Thymus (tissue), 11 donors: ENCODE data around the gene ARPC4. TPM values are rescaled to one million over a fixed set of nuclear protein-coding genes. Genes with fewer than 3 reads are reported as not detected.

ENCODE experiments used
- DNase-seq, 9 donors: peaks; one replicate each; pipeline ENCODE4 v3.0.0-alpha.2; 2013; ENCODE audit warnings: low spot score in 9 of 9, low read depth in 6 of 9, missing footprints in 1 of 9
- H3K27ac ChIP-seq, 2 donors: one replicate each; pipeline ENCODE4 v1.5.1; 2013; ENCODE audit warnings: control low read depth in 1 of 2, low read depth in 1 of 2, low read length in 1 of 2, mild to moderate bottlenecking in 1 of 2, moderate library complexity in 1 of 2
- H3K27me3 ChIP-seq, 2 donors: one replicate each; pipeline ENCODE4 v1.5.1; 2013; ENCODE audit warnings: low read length in 1 of 2; ENCODE audit not compliant: control insufficient read depth in 2 of 2, insufficient read depth in 1 of 2
- H3K36me3 ChIP-seq, 2 donors: one replicate each; pipeline ENCODE4 v1.5.1; 2013; ENCODE audit warnings: low read length in 1 of 2, mild to moderate bottlenecking in 1 of 2, moderate library complexity in 1 of 2; ENCODE audit not compliant: control insufficient read depth in 2 of 2, insufficient read depth in 2 of 2
- H3K4me1 ChIP-seq, 2 donors: one replicate each; pipeline ENCODE4 v1.5.1; 2013; ENCODE audit warnings: low read length in 2 of 2; ENCODE audit not compliant: control insufficient read depth in 2 of 2, insufficient read depth in 2 of 2
- H3K4me3 ChIP-seq, 2 donors: one replicate each; pipeline ENCODE4 v1.5.1; 2013; ENCODE audit warnings: low read length in 2 of 2, control low read depth in 1 of 2, mild to moderate bottlenecking in 1 of 2
- H3K9me3 ChIP-seq, 2 donors: one replicate each; pipeline ENCODE4 v1.5.1; 2013; ENCODE audit warnings: low read length in 1 of 2, mild to moderate bottlenecking in 1 of 2; ENCODE audit not compliant: control insufficient read depth in 2 of 2, insufficient read depth in 1 of 2
- WGBS: extraction: QIAGEN DNeasy Blood & Tissue Kit; methylation state at CpG from one replicate; pipeline ENCODE4 v1.1.7; 2013; 5-methylcytosine and 5-hydroxymethylcytosine counted together
- polyA plus RNA-seq: library from polyadenylated mRNA; stranded (reverse); fragments of 200-250 nt; gene quantifications from one replicate; pipeline ENCODE4 v1.2.3, GENCODE V29; 2013
- total RNA-seq: library from RNA; stranded (reverse); fragments of 120-200 nt; gene quantifications from one replicate; pipeline ENCODE4 v1.2.4, GENCODE V29; 2013
- donor health status: healthy.

The ARPC4 gene
- total and polyA plus RNA-seq, 2 donors = 106 to 187 TPM

DNA sequence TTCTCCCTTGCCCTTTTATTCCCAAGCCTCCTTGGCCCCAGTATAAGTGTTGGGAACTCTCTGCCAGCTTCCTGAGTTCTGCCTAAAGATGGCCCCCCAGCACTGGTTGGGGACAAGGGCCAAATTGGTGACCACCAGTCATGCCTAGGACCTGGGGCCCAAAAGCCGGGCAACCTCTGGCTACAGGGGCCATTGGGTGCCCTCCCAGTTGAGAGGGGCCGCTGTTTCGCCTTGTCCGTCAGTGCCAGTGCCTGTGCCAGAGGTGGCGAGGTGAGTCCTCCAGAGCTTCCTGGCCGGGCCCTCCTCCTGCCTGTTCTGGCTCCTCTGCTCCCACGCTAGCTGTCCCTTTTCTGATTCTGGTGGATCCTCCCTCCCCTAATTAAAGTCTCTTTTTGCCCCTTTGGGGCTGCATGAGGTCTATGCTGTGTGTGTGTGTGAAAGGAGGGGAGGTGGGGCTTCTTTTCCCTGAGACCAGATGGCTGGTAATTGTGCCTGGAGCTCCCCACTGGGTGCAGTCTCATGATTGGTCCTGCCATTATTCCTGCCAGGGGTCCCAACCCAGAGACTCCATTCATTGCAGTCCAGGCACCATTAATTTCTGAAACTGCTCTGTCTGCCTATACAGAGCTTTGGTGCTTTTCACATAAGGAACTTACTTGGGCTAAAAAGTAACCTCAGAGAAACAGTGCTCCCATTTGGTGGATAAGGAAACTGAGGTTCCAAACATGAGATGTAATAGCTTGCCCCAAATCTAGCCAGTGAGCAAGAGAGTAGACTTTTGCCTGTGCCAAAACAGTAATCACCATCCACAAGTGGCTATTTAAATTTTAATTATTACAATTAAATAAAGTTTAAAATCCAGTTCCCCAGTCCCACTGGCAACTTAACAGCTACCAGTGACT, 14.1 kb downstream of the ARPC4 start:
- Histone ChIP-seq H3K4me1 (peaks cover 2 to 20% of the 10 kb centered on the region in 2 donors), H3K9me3 (no peaks in the 10 kb centered on the region), H3K36me3 (peaks cover 45 to 52% of the 10 kb centered on the region in 2 donors), H3K27me3 (peaks cover 0 to 2% of the 10 kb centered on the region in 2 donors), H3K4me3 (no peak overlapping the region), H3K27ac (no peak overlapping the region)
- DNase-seq = no peak
- 98% methylated on average over 7 of the region's 7 CpGs for WGBS

DNA sequence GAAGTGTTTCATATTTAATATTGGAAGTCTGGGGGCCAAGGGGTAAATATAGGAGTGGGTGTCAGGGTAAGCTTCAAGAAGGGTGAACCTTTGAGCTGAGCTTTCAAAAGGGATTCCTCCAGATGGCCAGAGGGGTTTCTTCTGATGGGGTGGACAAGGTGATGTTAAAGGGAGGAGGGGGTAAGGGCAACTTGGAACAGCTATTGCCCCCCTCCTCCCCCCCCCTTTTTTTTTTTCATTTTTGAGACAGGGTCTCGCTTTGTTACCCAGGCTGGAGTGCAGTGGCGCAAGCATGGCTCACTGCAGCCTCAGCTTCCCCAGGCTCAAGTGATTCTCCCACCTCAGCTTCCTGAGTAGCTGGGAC, 15.1 kb downstream of the ARPC4 start:
- Histone ChIP-seq H3K9me3 (no peaks in the 10 kb centered on the region), H3K27ac (no peak overlapping the region), H3K27me3 (peaks cover 0 to 2% of the 10 kb centered on the region in 2 donors), H3K4me1 (peaks cover 2 to 20% of the 10 kb centered on the region in 2 donors), H3K36me3 (peaks cover 40 to 49% of the 10 kb centered on the region in 2 donors), H3K4me3 (no peak overlapping the region)
- DNase-seq = no peak
- 95% methylated on average over 2 of the region's 2 CpGs for WGBS

DNA sequence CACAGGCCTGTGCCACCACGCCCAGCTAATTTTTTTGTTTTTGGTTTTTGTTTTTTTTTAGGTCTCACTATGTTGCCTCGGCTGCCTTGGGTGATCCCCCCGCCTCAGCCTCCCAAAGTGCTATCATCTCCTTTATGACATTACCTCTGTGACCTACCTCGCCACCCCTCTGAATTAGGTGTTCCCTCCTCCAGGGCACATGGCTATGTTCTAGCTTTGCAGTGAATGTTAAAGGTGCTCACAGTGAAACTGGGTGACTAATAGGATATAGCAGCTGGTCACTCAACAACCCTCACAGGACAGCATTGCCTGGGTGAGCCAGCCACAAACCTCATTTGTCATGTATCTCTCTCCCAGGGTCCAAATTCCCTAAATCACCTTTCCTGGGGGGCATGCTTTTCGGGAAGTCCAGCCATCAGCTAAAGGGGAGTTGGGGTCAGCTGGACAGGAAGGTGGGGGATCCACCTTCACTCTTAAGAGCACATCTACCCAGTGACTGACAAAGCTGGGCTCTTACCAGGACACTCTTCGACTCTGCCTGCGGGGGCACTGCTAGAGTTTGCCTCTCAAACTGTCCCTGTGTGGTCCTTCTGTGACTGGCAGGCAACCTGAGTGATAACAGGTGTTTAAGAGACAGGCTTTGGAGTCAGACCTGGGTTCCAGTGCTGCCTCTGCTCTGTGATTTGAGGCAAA, 15.6 kb downstream of the ARPC4 start:
- Histone ChIP-seq H3K36me3 (peaks cover 40 to 48% of the 10 kb centered on the region in 2 donors), H3K4me3 (no peak overlapping the region), H3K4me1 (peaks cover 2 to 20% of the 10 kb centered on the region in 2 donors), H3K27ac (peak overlapping the region; percentile 82 to 93), H3K9me3 (no peaks in the 10 kb centered on the region), H3K27me3 (peaks cover 0 to 2% of the 10 kb centered on the region in 2 donors)
- 68% methylated on average over 7 of the region's 7 CpGs for WGBS
- DNase-seq = peak in 4 of 9 donors; percentile 36 to 73 (median 46)

DNA sequence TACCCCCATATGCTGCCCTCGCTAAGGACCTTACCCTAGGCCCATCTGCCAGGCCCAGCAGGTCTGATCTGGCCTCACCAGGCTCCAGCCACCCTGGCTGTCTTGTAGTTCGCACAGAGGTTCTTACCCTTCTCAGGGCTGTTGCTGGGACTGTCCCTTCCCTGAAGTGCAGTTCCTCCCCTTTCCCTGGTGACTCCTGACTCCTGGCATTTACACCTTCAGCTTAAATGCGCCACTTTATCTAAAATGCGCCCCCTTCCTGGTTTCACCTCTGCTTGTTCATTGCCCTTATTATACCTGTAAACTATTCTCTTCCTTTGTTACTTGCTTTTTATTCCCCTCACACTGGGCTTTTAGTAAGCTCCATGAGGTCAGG, 16.3 kb downstream of the ARPC4 start:
- H3K27ac ChIP-seq = peak overlapping the region; percentile 82 to 93
- H3K4me3 ChIP-seq = peak overlapping the region; percentile 56 to 73
- WGBS = 93% methylated on average over 4 of the region's 4 CpGs
- peaks cover 34 to 41% of the 10 kb centered on the region in 2 donors for H3K36me3 ChIP-seq
- no peak for DNase-seq
- peaks cover 2 to 20% of the 10 kb centered on the region in 2 donors for H3K4me1 ChIP-seq
- no peaks in the 10 kb centered on the region for H3K9me3 ChIP-seq
- H3K27me3 ChIP-seq = peaks cover 0 to 2% of the 10 kb centered on the region in 2 donors

DNA sequence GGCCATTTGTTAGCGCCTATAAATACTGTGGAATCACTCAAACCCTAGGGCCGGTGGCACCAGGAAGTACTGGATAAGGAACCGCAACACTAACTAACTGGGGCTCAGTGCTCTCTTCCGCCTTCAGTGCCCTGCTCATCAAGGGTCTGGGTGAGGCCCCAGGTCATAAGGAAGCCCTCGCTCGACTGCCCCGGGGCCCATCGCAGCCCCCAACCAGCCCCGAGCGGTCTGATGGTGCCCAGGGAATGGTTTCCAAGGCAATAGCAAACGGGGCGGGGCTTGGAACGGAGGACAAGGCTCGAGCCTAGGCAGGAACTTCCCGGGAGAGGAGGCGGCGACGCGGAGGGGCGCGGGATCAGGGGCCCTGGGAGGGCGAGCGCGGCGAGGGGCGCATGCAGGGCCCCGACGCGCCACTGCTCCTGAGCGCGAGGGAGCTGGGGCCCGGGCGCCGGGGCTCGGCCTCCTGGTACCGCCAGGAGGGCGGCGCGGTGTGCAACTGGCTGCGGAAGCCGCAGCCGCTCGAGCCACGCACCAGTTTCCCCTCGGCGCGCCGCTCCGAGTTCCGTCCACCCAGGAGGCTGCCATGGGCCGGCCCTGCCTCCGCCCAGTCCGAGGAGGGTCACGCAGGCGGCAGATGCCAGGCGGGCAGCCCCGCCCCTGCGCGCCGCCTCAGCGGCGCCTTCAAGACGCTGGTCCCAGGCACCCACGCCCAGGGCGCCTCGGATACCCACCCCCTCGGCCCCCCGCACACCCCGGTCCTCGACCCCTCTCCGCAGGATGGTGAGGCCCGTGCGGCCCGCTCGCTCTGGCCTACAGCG, 16.9 kb downstream of the ARPC4 start, which contains the start of gene TTLL3:
Gene TTLL3, plus strand, starts transcription at position 648 of the 818 bp plus-strand sequence. CDS start 400 bp downstream, outside the sequence.
- peak within 1 kb of the TSS; percentile 56 to 73 for H3K4me3 ChIP-seq
- H3K4me1 ChIP-seq = peaks cover 2 to 20% of the 10 kb centered on the region in 2 donors
- no peaks in the 10 kb centered on the region for H3K9me3 ChIP-seq
- H3K36me3 ChIP-seq = peaks cover 29 to 35% of the 10 kb centered on the region in 2 donors
- peak within 1 kb of the TSS; percentile 82 to 93 for H3K27ac ChIP-seq
- WGBS = 2% methylated on average over 76 of the region's 76 CpGs
- peak in 5 of 9 donors; percentile 19 to 66 (median 37) for DNase-seq
- peaks cover 0 to 2% of the 10 kb centered on the region in 2 donors for H3K27me3 ChIP-seq

DNA sequence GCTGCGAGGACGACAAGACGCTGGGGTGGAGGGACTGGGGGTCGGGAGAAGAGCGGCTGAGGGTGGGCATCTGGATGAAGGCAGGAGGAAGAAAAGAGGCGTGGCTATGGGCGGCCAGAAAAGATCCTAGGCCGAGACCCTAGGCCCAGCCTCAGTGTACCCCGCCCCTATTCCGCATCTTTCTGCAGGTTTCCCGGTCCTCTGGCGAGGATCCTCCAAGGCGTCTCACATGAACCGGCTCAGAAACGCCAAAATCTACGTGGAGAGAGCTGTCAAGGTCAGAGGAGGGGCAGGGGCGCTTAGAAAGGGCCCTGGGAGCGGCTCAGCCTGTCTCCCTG, 17.5 kb downstream of the ARPC4 start:
- no peak overlapping the region for H3K27ac ChIP-seq
- H3K4me1 ChIP-seq = peaks cover 2 to 20% of the 10 kb centered on the region in 2 donors
- peak overlapping the region; percentile 56 to 73 for H3K4me3 ChIP-seq
- peaks cover 24 to 29% of the 10 kb centered on the region in 2 donors for H3K36me3 ChIP-seq
- DNase-seq = no peak
- no peaks in the 10 kb centered on the region for H3K9me3 ChIP-seq
- WGBS = 28% methylated on average over 18 of the region's 18 CpGs
- H3K27me3 ChIP-seq = peaks cover 0 to 2% of the 10 kb centered on the region in 2 donors

DNA sequence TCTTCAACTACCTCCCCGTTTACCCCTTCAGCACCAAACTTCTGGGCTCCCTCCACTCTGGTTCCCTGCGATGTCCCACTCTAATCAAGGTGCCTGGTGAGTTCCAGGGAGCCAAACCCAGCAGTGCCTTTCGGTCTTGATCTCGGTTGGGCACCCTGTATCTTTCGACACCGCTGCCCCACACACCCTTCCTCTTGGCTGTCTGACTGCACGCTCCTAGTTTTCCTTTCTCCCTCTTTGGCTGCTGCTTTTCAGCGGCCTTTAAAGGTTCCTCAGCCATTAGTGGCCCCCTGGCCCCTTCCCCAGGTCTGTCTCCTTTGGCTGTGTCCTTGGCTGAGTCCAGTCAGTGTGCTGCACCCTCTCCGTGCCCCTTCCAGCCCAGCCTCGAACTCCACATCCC, 18.0 kb downstream of the ARPC4 start:
- Histone ChIP-seq H3K4me1 (peaks cover 2 to 20% of the 10 kb centered on the region in 2 donors), H3K36me3 (peaks cover 23 to 27% of the 10 kb centered on the region in 2 donors), H3K4me3 (no peak overlapping the region), H3K27me3 (peaks cover 0 to 2% of the 10 kb centered on the region in 2 donors), H3K9me3 (no peaks in the 10 kb centered on the region), H3K27ac (no peak overlapping the region)
- WGBS = 95% methylated on average over 10 of the region's 10 CpGs
- DNase-seq = no peak

DNA sequence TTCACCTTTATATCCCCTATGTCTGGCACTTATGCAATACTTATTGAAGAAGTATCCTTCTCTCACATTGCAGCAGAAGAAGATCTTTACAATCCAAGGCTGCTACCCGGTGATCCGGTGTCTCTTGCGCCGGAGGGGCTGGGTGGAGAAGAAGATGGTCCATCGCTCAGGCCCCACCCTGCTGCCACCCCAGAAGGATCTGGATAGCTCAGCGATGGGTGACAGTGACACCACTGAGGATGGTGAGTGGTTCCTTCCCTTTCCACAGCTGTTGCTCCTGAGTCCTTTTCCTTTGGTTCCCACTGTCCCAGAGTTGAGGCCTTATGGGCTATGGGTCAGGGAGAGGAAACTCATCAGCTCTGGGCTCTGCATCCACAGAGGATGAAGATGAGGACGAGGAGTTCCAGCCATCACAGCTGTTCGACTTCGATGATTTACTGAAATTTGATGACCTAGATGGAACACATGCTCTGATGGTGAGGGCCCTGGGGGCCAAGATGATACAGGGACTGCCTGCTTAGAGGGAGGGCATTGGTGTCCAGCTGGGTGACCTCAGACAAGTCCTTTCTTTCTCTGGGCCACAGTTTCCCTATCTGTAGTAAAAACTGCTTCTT, 20.1 kb downstream of the ARPC4 start:
- peaks cover 0 to 2% of the 10 kb centered on the region in 2 donors for H3K27me3 ChIP-seq
- H3K4me3 ChIP-seq = no peak overlapping the region
- H3K36me3 ChIP-seq = peaks cover 12 to 13% of the 10 kb centered on the region in 2 donors
- WGBS = 98% methylated on average over 9 of the region's 9 CpGs
- H3K4me1 ChIP-seq = peaks cover 2 to 20% of the 10 kb centered on the region in 2 donors
- no peaks in the 10 kb centered on the region for H3K9me3 ChIP-seq
- DNase-seq = no peak
- H3K27ac ChIP-seq = no peak overlapping the region
